Thymus (tissue), 11 donors: ENCODE measurements around the gene DHX32. TPM values are rescaled to one million over a fixed set of nuclear protein-coding genes. Genes with fewer than 3 reads are reported as not detected.

Source experiments
- DNase-seq, 9 donors: peaks; one replicate each; pipeline ENCODE4 v3.0.0-alpha.2; 2013; ENCODE audit warnings: low spot score in 9 of 9, low read depth in 6 of 9, missing footprints in 1 of 9
- H3K27ac ChIP-seq, 2 donors: one replicate each; pipeline ENCODE4 v1.5.1; 2013; ENCODE audit warnings: control low read depth in 1 of 2, low read depth in 1 of 2, low read length in 1 of 2, mild to moderate bottlenecking in 1 of 2, moderate library complexity in 1 of 2
- H3K27me3 ChIP-seq, 2 donors: one replicate each; pipeline ENCODE4 v1.5.1; 2013; ENCODE audit warnings: low read length in 1 of 2; ENCODE audit not compliant: control insufficient read depth in 2 of 2, insufficient read depth in 1 of 2
- H3K36me3 ChIP-seq, 2 donors: one replicate each; pipeline ENCODE4 v1.5.1; 2013; ENCODE audit warnings: low read length in 1 of 2, mild to moderate bottlenecking in 1 of 2, moderate library complexity in 1 of 2; ENCODE audit not compliant: control insufficient read depth in 2 of 2, insufficient read depth in 2 of 2
- H3K4me1 ChIP-seq, 2 donors: one replicate each; pipeline ENCODE4 v1.5.1; 2013; ENCODE audit warnings: low read length in 2 of 2; ENCODE audit not compliant: control insufficient read depth in 2 of 2, insufficient read depth in 2 of 2
- H3K4me3 ChIP-seq, 2 donors: one replicate each; pipeline ENCODE4 v1.5.1; 2013; ENCODE audit warnings: low read length in 2 of 2, control low read depth in 1 of 2, mild to moderate bottlenecking in 1 of 2
- H3K9me3 ChIP-seq, 2 donors: one replicate each; pipeline ENCODE4 v1.5.1; 2013; ENCODE audit warnings: low read length in 1 of 2, mild to moderate bottlenecking in 1 of 2; ENCODE audit not compliant: control insufficient read depth in 2 of 2, insufficient read depth in 1 of 2
- WGBS: extraction: QIAGEN DNeasy Blood & Tissue Kit; methylation state at CpG from one replicate; pipeline ENCODE4 v1.1.7; 2013; 5-methylcytosine and 5-hydroxymethylcytosine counted together
- polyA plus RNA-seq: library from polyadenylated mRNA; stranded (reverse); fragments of 200-250 nt; gene quantifications from one replicate; pipeline ENCODE4 v1.2.3, GENCODE V29; 2013
- total RNA-seq: library from RNA; stranded (reverse); fragments of 120-200 nt; gene quantifications from one replicate; pipeline ENCODE4 v1.2.4, GENCODE V29; 2013
- donor health status: healthy.

The DHX32 gene
- total and polyA plus RNA-seq, 2 donors: 13.6 to 18.3 TPM

- no peaks in the 10 kb centered on the region for H3K4me1 ChIP-seq
- H3K36me3 ChIP-seq: peaks cover 22 to 44% of the 10 kb centered on the region in 2 donors
- 98% methylated on average over 9 of the region's 9 CpGs for WGBS
- H3K27me3 ChIP-seq: no peaks in the 10 kb centered on the region
- H3K4me3 ChIP-seq: no peak overlapping the region
- H3K9me3 ChIP-seq: no peaks in the 10 kb centered on the region
- DNase-seq: no peak
- no peak overlapping the region for H3K27ac ChIP-seq
These were observed 37.3 kb downstream of the DHX32 start for GRCh38 chr10:125843603-125844329.

GRCh38 chr10:125840955-125841354, 40.1 kb downstream of the DHX32 start:
- Histone ChIP-seq H3K4me1 (no peaks in the 10 kb centered on the region), H3K36me3 (peaks cover 31 to 67% of the 10 kb centered on the region in 2 donors), H3K27ac (no peak overlapping the region), H3K4me3 (no peak overlapping the region), H3K27me3 (no peaks in the 10 kb centered on the region), H3K9me3 (no peaks in the 10 kb centered on the region)
- 96% methylated on average over 3 of the region's 3 CpGs for WGBS
- DNase-seq: no peak

- Histone ChIP-seq H3K27ac (no peak overlapping the region), H3K9me3 (no peaks in the 10 kb centered on the region), H3K4me1 (no peaks in the 10 kb centered on the region), H3K4me3 (no peak overlapping the region), H3K27me3 (no peaks in the 10 kb centered on the region), H3K36me3 (peaks cover 31 to 63% of the 10 kb centered on the region in 2 donors)
- 98% methylated on average over 9 of the region's 9 CpGs for WGBS
- DNase-seq: no peak
These were observed 40.7 kb downstream of the DHX32 start for GRCh38 chr10:125840406-125840805.

- H3K27me3 ChIP-seq: no peaks in the 10 kb centered on the region
- H3K4me3 ChIP-seq: no peak overlapping the region
- 96% methylated on average over 9 of the region's 9 CpGs for WGBS
- no peaks in the 10 kb centered on the region for H3K4me1 ChIP-seq
- no peaks in the 10 kb centered on the region for H3K9me3 ChIP-seq
- DNase-seq: no peak
- peaks cover 33 to 66% of the 10 kb centered on the region in 2 donors for H3K36me3 ChIP-seq
- peak overlapping the region in 1 of 2 donors; percentile 18 for H3K27ac ChIP-seq
These were observed 42.1 kb downstream of the DHX32 start for GRCh38 chr10:125838802-125839575.

GRCh38 chr10:125836746-125837145, 44.3 kb downstream of the DHX32 start:
- Histone ChIP-seq H3K9me3 (no peaks in the 10 kb centered on the region), H3K27ac (no peak overlapping the region), H3K4me3 (no peak overlapping the region), H3K4me1 (no peaks in the 10 kb centered on the region), H3K27me3 (no peaks in the 10 kb centered on the region), H3K36me3 (peaks cover 42 to 72% of the 10 kb centered on the region in 2 donors)
- DNase-seq: no peak
- 96% methylated on average over 2 of the region's 2 CpGs for WGBS

GRCh38 chr10:125828311-125828710, 52.8 kb downstream of the DHX32 start:
- Histone ChIP-seq H3K36me3 (peaks cover 30 to 59% of the 10 kb centered on the region in 2 donors), H3K4me1 (peaks cover 0 to 9% of the 10 kb centered on the region in 2 donors), H3K27ac (no peak overlapping the region), H3K4me3 (no peak overlapping the region), H3K9me3 (no peaks in the 10 kb centered on the region), H3K27me3 (no peaks in the 10 kb centered on the region)
- WGBS: 97% methylated on average over 5 of the region's 5 CpGs
- DNase-seq: no peak

GRCh38 chr10:125827133-125827532, 54.0 kb downstream of the DHX32 start:
- H3K36me3 ChIP-seq: peaks cover 20 to 50% of the 10 kb centered on the region in 2 donors
- H3K4me1 ChIP-seq: peaks cover 0 to 11% of the 10 kb centered on the region in 2 donors
- no peaks in the 10 kb centered on the region for H3K27me3 ChIP-seq
- H3K27ac ChIP-seq: no peak overlapping the region
- no peak for DNase-seq
- H3K4me3 ChIP-seq: no peak overlapping the region
- 96% methylated on average over 2 of the region's 2 CpGs for WGBS
- no peaks in the 10 kb centered on the region for H3K9me3 ChIP-seq

- Histone ChIP-seq H3K27ac (no peak overlapping the region), H3K4me1 (peaks cover 0 to 14% of the 10 kb centered on the region in 2 donors), H3K9me3 (no peaks in the 10 kb centered on the region), H3K27me3 (no peaks in the 10 kb centered on the region), H3K36me3 (peaks cover 13 to 33% of the 10 kb centered on the region in 2 donors), H3K4me3 (peak overlapping the region in 1 of 2 donors; percentile 81)
- WGBS: 95% methylated on average over 1 of the region's 1 CpG
- DNase-seq: no peak
These were observed 56.4 kb downstream of the DHX32 start for GRCh38 chr10:125824736-125825135.

GRCh38 chr10:125823663-125824251, 57.3 kb downstream of the DHX32 start:
- Histone ChIP-seq H3K27me3 (no peaks in the 10 kb centered on the region), H3K9me3 (no peaks in the 10 kb centered on the region), H3K36me3 (peaks cover 8 to 24% of the 10 kb centered on the region in 2 donors), H3K27ac (peak overlapping the region in 1 of 2 donors; percentile 68), H3K4me1 (peaks cover 0 to 14% of the 10 kb centered on the region in 2 donors), H3K4me3 (peak overlapping the region; percentile 65 to 81)
- WGBS: under 1% methylated on average over 20 of the region's 20 CpGs
- peak in 2 of 9 donors; percentile 4 to 15 for DNase-seq
